Measurements from ENCODE around the gene PUM1. TPM values are rescaled to one million over a fixed set of nuclear protein-coding genes. Genes with fewer than 3 reads are reported as not detected.

PUM1 gene
- total RNA-seq, 1 experiment from 2014 or later, result 109 TPM

DNA sequence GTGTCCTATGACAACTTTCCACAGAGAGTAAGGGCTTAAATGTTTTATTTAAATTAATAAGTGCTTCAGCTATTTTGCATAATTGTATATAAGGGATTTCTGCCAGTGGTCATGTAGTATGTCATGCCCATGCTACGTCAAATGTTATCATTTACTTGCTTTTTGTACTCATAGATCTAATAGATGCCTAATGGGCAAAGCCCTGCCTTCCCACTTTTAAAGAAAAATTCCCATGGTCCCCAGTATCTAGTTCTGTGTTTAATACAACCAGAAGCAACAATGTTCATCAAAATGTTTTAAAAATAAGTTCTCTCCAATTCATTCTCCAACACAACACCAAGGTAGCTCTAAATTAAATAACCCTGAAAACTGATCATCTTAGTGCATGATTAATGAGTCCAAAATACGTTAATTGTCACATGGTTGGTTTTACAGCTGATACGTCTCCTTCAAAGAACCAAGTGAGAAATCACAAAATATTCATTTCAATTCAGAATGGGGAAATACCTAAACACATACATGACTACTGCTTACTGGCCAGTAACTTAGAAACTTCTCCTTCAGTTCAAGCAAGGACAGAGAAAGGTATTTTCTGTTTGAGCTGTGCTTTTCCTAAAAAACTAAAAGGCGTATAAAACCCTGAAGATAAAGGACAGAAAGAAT, 107.8 kb downstream of the PUM1 start:
- Histone ChIP-seq H3K4me1 (ENCODE audit: control insufficient read depth, insufficient read depth, low read length) (no peaks in the 10 kb centered on the region), H3K4me3 (ENCODE audit: low read depth in 2 of 2, low read length in 2 of 2) (no peak overlapping the region), H3K27ac (ENCODE audit: low read length) (no peak overlapping the region), H3K36me3 (ENCODE audit: control insufficient read depth, insufficient read depth, low read length) (peaks cover 42% of the 10 kb centered on the region), H3K9me3 (ENCODE audit: control insufficient read depth, insufficient read depth, low read depth, low read length) (no peaks in the 10 kb centered on the region), H3K27me3 (ENCODE audit: control insufficient read depth, insufficient read depth, low read length) (no peaks in the 10 kb centered on the region)
- no peak for DNase-seq (ENCODE audit: low read depth, low spot score)
- CTCF ChIA-PET, result interaction anchor here (0.7 kb wide), 1 partner anchor 330 kb away, joined by 6 read pairs; no protein-coding TSS in a partner anchor
- in situ Hi-C loops (cut with HindIII; ENCODE audit: low pct_unique_long_range_greater_than_20kb, low sequenced_read_pairs) (no loop called here), intact Hi-C loops (cut with micrococcal nuclease; ENCODE audit: unreplicated experiment) (no loop called here)
- POLR2A ChIA-PET, result no interaction called here
- TF ChIP-seq, protein P1, sequence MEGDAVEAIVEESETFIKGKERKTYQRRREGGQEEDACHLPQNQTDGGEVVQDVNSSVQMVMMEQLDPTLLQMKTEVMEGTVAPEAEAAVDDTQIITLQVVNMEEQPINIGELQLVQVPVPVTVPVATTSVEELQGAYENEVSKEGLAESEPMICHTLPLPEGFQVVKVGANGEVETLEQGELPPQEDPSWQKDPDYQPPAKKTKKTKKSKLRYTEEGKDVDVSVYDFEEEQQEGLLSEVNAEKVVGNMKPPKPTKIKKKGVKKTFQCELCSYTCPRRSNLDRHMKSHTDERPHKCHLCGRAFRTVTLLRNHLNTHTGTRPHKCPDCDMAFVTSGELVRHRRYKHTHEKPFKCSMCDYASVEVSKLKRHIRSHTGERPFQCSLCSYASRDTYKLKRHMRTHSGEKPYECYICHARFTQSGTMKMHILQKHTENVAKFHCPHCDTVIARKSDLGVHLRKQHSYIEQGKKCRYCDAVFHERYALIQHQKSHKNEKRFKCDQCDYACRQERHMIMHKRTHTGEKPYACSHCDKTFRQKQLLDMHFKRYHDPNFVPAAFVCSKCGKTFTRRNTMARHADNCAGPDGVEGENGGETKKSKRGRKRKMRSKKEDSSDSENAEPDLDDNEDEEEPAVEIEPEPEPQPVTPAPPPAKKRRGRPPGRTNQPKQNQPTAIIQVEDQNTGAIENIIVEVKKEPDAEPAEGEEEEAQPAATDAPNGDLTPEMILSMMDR (IDR thresholded peaks at IDR 0.05), result no peak
- TF ChIP-seq POLR2AphosphoS5 (IDR thresholded peaks at IDR 0.05; ENCODE audit: low read depth, low read length) (no peak), SIN3A (IDR thresholded peaks at IDR 0.05; ENCODE audit: borderline replicate concordance, insufficient read depth, low read depth, low read length) (no peak), TCF7L2 (IDR thresholded peaks at IDR 0.05; ENCODE audit: low read depth, low read length) (no peak)
- TF ChIP-seq, protein P2, sequence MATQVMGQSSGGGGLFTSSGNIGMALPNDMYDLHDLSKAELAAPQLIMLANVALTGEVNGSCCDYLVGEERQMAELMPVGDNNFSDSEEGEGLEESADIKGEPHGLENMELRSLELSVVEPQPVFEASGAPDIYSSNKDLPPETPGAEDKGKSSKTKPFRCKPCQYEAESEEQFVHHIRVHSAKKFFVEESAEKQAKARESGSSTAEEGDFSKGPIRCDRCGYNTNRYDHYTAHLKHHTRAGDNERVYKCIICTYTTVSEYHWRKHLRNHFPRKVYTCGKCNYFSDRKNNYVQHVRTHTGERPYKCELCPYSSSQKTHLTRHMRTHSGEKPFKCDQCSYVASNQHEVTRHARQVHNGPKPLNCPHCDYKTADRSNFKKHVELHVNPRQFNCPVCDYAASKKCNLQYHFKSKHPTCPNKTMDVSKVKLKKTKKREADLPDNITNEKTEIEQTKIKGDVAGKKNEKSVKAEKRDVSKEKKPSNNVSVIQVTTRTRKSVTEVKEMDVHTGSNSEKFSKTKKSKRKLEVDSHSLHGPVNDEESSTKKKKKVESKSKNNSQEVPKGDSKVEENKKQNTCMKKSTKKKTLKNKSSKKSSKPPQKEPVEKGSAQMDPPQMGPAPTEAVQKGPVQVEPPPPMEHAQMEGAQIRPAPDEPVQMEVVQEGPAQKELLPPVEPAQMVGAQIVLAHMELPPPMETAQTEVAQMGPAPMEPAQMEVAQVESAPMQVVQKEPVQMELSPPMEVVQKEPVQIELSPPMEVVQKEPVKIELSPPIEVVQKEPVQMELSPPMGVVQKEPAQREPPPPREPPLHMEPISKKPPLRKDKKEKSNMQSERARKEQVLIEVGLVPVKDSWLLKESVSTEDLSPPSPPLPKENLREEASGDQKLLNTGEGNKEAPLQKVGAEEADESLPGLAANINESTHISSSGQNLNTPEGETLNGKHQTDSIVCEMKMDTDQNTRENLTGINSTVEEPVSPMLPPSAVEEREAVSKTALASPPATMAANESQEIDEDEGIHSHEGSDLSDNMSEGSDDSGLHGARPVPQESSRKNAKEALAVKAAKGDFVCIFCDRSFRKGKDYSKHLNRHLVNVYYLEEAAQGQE (IDR thresholded peaks at IDR 0.05; ENCODE audit: insufficient read depth in 1 of 2, low read depth in 2 of 2, low read length in 1 of 2), result no peak
- no TSS peak for BruUV-seq (replicated peaks)
- no peak for ATAC-seq

DNA sequence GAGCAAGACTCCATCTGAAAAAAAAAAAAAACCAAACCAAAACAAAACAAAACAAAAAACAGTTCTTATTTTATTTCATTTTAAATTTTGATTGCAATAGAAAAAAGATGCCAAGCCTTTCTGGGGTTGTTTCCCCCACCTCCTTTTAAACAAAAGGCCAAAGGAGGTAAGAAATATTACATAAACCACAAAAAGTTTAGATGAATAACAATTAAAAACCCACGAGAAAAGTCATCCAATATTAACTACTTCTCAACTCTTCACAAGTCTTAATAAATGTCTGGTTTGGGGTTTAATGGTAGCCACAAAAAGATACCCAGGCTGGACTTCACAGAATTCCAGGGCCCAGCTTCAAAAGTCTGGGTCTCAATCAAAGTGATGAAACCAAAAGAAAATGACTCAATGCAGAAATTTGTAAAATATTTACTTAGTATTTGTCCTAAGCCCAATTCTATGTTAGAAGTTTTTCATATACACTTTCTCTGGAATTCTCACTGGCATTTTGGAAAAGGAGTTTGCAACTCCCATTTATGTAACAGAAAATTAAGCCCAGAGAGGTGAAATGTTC, 110.0 kb downstream of the PUM1 start:
- Histone ChIP-seq H3K4me3 (ENCODE audit: low read depth in 2 of 2, low read length in 2 of 2) (no peak overlapping the region), H3K36me3 (ENCODE audit: control insufficient read depth, insufficient read depth, low read length) (peaks cover 55% of the 10 kb centered on the region), H3K27me3 (ENCODE audit: control insufficient read depth, insufficient read depth, low read length) (no peaks in the 10 kb centered on the region), H3K27ac (ENCODE audit: low read length) (no peak overlapping the region), H3K9me3 (ENCODE audit: control insufficient read depth, insufficient read depth, low read depth, low read length) (no peaks in the 10 kb centered on the region), H3K4me1 (ENCODE audit: control insufficient read depth, insufficient read depth, low read length) (no peaks in the 10 kb centered on the region)
- CTCF ChIA-PET, result no interaction called here
- intact Hi-C loops (cut with micrococcal nuclease; ENCODE audit: unreplicated experiment), result no loop called here
- in situ Hi-C loops (cut with HindIII; ENCODE audit: low pct_unique_long_range_greater_than_20kb, low sequenced_read_pairs), result no loop called here
- ATAC-seq (no peak), DNase-seq (ENCODE audit: low read depth, low spot score) (no peak)
- no TSS peak for BruUV-seq (replicated peaks)
- POLR2A ChIA-PET, result interaction anchor here (0.6 kb wide), 1 partner anchor 1859 kb away, joined by 9 read pairs; no protein-coding TSS in a partner anchor
- TF ChIP-seq SIN3A (IDR thresholded peaks at IDR 0.05; ENCODE audit: borderline replicate concordance, insufficient read depth, low read depth, low read length), result no peak
- no peak for TF ChIP-seq POLR2AphosphoS5 (IDR thresholded peaks at IDR 0.05; ENCODE audit: low read depth, low read length)
- TF ChIP-seq TCF7L2 (IDR thresholded peaks at IDR 0.05; ENCODE audit: low read depth, low read length), result no peak
- TF ChIP-seq, protein P2 (IDR thresholded peaks at IDR 0.05; ENCODE audit: insufficient read depth in 1 of 2, low read depth in 2 of 2, low read length in 1 of 2), result no peak
- TF ChIP-seq, protein P1 (IDR thresholded peaks at IDR 0.05), result no peak

Measured in Panc1 (cell line).